ENCODE measurements around the gene NELFE. TPM values are rescaled to one million over a fixed set of nuclear protein-coding genes. Genes with fewer than 3 reads are reported as not detected.
A peak's percentile ranks its signal among the peaks of the same experiment; 100 is the strongest.
"Not testable (repeated sequence)": the region's sequence is repeated elsewhere in the genome, so short reads cannot be mapped to it uniquely, and the experiment has no call there.

Gene NELFE, protein sequence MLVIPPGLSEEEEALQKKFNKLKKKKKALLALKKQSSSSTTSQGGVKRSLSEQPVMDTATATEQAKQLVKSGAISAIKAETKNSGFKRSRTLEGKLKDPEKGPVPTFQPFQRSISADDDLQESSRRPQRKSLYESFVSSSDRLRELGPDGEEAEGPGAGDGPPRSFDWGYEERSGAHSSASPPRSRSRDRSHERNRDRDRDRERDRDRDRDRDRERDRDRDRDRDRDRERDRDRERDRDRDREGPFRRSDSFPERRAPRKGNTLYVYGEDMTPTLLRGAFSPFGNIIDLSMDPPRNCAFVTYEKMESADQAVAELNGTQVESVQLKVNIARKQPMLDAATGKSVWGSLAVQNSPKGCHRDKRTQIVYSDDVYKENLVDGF
- polyA plus RNA-seq (2013, experiment 1 of 2; ENCODE audit: insufficient read length), result 92.2 TPM
- 88.6 TPM for polyA plus RNA-seq (2013, experiment 2 of 2; ENCODE audit: insufficient read length)

- DNase-seq, result peak; percentile 99
Observed at GRCh38 chr6:31958741-31959739, at the start of gene NELFE, which contains the start of gene SKIC2. NELFE (minus strand) TSS chr6:31958971; CDS start chr6:31958446, 525 bp downstream. SKIC2 (plus strand) TSS chr6:31959175; CDS start chr6:31959193, 18 bp downstream.

GRCh38 chr6:32008037-32008436, 49.3 kb upstream of the NELFE start:
- not testable (repeated sequence) for DNase-seq

- not testable (repeated sequence) for DNase-seq
Observed at GRCh38 chr6:32007086-32007485, 48.3 kb upstream of the NELFE start.

- DNase-seq, result not testable (repeated sequence)
Observed at GRCh38 chr6:32005991-32006529, 47.3 kb upstream of the NELFE start.

GRCh38 chr6:32005538-32005880, 46.7 kb upstream of the NELFE start:
- DNase-seq, result not testable (repeated sequence)

GRCh38 chr6:32004864-32005537, 46.2 kb upstream of the NELFE start:
- not testable (repeated sequence) for DNase-seq

GRCh38 chr6:32004393-32004792, 45.6 kb upstream of the NELFE start:
- not testable (repeated sequence) for DNase-seq

GRCh38 chr6:32003301-32003700, 44.5 kb upstream of the NELFE start:
- not testable (repeated sequence) for DNase-seq

DNA sequence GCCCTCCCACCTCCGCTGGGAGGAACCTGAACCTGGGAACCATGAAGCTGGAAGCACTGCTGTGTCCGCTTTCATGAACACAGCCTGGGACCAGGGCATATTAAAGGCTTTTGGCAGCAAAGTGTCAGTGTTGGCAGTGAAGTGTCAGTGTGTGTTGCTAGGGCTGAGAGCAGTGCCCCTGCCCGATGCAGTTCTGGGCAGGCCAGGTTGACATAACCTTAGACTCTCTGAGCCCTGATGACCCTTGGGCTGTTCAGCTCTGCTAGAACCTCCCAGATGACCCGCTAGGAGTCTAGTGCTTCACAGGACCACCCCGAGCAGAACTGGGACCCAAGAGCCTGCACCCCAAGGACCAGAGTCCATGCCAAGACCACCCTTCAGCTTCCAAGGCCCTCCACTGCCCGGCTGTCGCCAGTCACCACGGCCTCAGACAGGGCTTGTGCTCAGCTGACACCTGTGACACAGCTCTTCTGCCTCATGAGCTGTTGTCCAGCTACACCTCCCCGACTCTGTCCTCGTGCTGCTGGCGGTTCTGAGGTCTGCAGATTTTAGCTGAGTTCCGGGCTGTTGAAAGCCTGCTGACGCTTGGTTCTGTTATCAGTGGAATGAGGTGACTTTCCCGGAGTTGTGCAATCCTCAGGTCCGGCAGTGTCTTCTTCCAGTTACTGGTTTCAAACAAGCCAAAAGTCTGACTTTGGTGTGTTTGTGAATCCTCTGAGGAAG, 43.9 kb upstream of the NELFE start:
- DNase-seq, result not testable (repeated sequence)

DNA sequence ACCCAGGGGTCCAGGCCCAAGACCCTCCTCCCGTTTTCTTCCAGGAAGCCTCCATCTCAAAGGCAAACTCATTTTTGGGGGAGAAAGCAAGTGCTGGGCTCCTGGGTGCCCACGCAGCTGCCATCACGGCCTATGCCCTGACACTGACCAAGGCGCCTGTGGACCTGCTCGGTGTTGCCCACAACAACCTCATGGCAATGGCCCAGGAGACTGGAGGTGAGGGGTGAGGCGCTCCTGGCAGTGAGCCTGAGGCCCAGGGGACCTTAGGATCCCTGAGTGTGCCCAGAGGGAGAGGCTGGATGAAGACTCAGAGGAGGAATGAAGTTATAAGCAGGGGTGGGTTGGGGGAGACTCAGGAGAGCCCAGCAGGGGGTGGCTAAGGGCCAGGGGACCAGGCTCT, 37.6 kb upstream of the NELFE start:
- DNase-seq, result not testable (repeated sequence)

DNA sequence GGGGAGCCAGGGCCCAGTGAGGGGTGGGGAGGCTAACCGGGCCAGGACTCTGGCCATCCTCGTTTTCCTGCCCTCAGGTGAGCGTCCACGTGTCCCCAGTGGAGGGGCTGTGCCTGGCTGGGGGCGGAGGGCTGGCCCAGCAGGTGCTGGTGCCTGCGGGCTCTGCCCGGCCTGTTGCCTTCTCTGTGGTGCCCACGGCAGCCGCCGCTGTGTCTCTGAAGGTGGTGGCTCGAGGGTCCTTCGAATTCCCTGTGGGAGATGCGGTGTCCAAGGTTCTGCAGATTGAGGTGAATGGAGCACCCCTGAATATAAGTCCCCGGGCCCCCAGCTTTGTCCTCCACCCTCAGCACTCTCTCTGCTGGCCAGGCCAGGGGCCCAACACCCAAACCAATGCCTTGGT, 35.6 kb upstream of the NELFE start:
- DNase-seq, result not testable (repeated sequence)

- not testable (repeated sequence) for DNase-seq
Observed at GRCh38 chr6:31989363-31989762, 30.6 kb upstream of the NELFE start.

GRCh38 chr6:31981744-31982143, 23.0 kb upstream of the NELFE start, which contains the start of gene C4A:
C4A (plus strand) TSS chr6:31982057; CDS start chr6:31982108, 51 bp downstream.
- DNase-seq, result not testable (repeated sequence)

DNA sequence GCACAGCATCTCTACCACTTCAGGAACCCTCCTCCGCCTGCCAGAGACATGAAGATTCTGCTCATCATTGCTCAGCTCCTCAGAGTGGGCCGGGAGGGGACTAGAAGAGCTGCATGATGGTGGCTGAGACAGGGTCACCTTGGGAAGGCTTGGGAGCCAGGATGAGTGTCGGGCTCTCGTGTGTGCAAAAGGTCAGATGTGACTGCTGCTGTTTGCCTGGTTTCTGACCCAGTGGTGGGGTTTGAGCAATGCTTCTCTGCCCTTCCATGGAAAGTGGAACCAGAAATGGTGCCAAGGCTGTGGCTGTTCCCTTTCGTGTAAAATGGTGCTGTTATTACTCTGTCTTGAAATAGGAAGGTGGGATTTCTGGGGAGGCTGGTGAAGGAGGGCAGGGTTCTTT, 22.2 kb upstream of the NELFE start:
- not testable (repeated sequence) for DNase-seq

GRCh38 chr6:31980195-31980876, 21.6 kb upstream of the NELFE start:
- DNase-seq, result not testable (repeated sequence)

DNA sequence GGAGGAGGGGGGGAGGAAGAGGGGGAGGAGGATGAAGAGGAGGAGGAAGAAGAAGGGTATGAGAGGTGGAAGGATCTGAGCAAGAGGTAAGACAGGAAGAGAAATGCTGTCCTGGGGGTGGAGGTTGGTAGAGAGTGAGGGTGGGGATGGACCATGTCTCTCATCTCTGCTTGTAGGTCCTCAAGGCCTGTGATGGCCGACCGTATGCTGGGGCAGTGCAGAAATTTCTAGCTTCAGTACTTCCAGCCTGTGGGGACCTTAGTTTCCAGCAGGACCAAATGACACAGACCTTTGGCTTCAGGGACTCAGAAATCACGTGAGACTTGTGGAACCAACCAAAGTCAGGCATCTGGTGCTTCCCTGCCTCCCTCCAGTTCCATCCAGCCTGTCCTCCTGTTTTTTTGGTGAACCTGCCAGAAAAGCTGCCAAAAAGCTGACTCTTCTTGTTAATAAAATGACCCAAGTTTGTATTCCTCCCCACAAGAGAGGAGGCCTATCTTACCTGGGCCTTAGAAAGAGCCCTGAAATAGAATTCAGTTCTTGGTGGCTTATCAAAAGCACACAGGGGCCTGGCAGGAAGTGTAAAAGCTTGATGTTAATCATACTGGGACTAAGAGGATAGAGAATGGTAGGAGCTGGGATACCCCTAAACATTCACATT, 20.6 kb upstream of the NELFE start:
- no peak for DNase-seq

GRCh38 chr6:31978831-31979230, 20.1 kb upstream of the NELFE start:
- no peak for DNase-seq

- no peak for DNase-seq
Observed at GRCh38 chr6:31977816-31978431, 19.2 kb upstream of the NELFE start.

- not testable (repeated sequence) for DNase-seq
Observed at GRCh38 chr6:31976065-31976464, 17.3 kb upstream of the NELFE start.

Measured in fibroblast of skin of scalp (primary cell).